ENCODE results near the gene FGF14.

The FGF14 gene

DNA sequence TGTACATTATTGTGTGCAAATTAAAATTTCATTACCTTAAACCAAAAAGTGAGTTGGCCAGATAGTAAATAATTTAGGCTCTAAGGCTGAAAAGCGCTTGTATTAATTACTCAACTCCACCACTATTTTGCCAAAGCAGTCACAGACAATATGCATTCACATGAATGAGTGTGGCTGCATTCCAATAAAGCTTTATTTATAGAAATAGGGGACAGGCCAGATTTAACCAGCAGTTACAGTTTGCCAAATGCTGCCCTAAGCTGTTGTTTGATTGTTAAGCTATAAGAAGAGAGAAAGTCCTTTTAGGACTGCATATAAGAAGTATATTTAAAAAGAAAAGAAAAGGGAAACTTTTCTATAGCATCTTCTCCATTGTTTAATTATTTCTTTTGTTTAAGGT, 606.8 kb downstream of the FGF14 start:
- Mint-ChIP-seq H3K27ac (no peak overlapping the region), H3K4me3 (no peak overlapping the region), H3K9me3 (no peaks in the 10 kb centered on the region), H3K27me3 (ENCODE audit: low read depth, poor library complexity) (peaks cover 6% of the 10 kb centered on the region), H3K4me1 (no peaks in the 10 kb centered on the region), H3K36me3 (ENCODE audit: low read depth) (no peaks in the 10 kb centered on the region)
- DNase-seq, result no peak
- TF ChIP-seq, protein P1, sequence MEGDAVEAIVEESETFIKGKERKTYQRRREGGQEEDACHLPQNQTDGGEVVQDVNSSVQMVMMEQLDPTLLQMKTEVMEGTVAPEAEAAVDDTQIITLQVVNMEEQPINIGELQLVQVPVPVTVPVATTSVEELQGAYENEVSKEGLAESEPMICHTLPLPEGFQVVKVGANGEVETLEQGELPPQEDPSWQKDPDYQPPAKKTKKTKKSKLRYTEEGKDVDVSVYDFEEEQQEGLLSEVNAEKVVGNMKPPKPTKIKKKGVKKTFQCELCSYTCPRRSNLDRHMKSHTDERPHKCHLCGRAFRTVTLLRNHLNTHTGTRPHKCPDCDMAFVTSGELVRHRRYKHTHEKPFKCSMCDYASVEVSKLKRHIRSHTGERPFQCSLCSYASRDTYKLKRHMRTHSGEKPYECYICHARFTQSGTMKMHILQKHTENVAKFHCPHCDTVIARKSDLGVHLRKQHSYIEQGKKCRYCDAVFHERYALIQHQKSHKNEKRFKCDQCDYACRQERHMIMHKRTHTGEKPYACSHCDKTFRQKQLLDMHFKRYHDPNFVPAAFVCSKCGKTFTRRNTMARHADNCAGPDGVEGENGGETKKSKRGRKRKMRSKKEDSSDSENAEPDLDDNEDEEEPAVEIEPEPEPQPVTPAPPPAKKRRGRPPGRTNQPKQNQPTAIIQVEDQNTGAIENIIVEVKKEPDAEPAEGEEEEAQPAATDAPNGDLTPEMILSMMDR (IDR thresholded peaks at IDR 0.05), result no peak

- no peaks in the 10 kb centered on the region for H3K36me3 Mint-ChIP-seq (ENCODE audit: low read depth)
Observed at GRCh38 chr13:101792189-101792588, 609.7 kb downstream of the FGF14 start.

DNA sequence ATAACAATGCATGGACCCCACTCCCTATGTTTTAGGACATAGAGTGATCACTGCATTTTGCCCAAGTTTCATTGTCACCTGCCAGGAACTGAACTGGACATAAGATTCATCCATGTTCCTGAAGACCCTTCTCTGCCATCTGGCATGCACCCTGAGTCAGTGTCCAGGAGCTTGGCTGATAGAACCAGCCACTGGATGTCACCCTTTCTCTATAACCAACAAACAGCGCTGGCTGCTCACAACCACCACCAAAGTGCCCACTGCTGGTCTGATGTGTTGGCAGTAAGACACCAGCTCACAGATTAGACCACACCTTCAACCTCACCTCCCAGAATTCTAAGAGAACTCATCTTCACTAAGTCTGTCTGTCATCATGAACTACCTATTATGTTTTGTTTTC, 616.0 kb downstream of the FGF14 start:
- TF ChIP-seq, protein P1 (IDR thresholded peaks at IDR 0.05), result peak; percentile 14
- no peaks in the 10 kb centered on the region for H3K36me3 Mint-ChIP-seq (ENCODE audit: low read depth)
- H3K4me3 Mint-ChIP-seq, result no peak overlapping the region
- H3K27me3 Mint-ChIP-seq (ENCODE audit: low read depth, poor library complexity), result peaks cover 40% of the 10 kb centered on the region
- DNase-seq, result peak; percentile 14
- H3K4me1 Mint-ChIP-seq, result no peaks in the 10 kb centered on the region
- H3K27ac Mint-ChIP-seq, result no peak overlapping the region
- H3K9me3 Mint-ChIP-seq, result no peaks in the 10 kb centered on the region

More at GRCh38 chr13:101792189-101792588, 609.7 kb downstream of the FGF14 start:
- TF ChIP-seq, protein P1 (IDR thresholded peaks at IDR 0.05), result no peak
- Mint-ChIP-seq H3K4me3 (no peak overlapping the region), H3K4me1 (no peaks in the 10 kb centered on the region), H3K9me3 (no peaks in the 10 kb centered on the region), H3K27me3 (ENCODE audit: low read depth, poor library complexity) (peaks cover 23% of the 10 kb centered on the region), H3K27ac (no peak overlapping the region)
- no peak for DNase-seq

DNA sequence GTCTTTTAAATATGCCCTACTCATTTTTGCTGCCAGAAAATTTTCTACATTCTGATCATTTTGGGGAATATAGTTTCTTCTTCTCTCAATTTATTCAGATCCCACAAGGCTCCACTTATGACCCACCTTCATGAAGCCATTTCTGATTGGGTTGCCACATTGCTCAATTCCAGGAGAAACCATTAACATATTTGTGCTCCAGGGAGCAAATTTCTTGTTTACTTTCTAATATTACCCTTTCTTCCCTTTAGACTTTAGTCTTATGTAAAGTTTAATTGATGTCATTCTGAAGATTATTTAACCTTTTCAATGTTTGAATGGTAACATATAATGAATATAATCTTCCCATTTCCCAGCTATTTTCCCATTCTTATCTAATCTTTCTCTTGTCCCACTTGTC, 617.5 kb downstream of the FGF14 start:
- Mint-ChIP-seq H3K4me1 (no peaks in the 10 kb centered on the region), H3K27me3 (ENCODE audit: low read depth, poor library complexity) (peaks cover 40% of the 10 kb centered on the region), H3K9me3 (no peaks in the 10 kb centered on the region), H3K27ac (no peak overlapping the region), H3K36me3 (ENCODE audit: low read depth) (no peaks in the 10 kb centered on the region), H3K4me3 (no peak overlapping the region)
- TF ChIP-seq, protein P1 (IDR thresholded peaks at IDR 0.05), result no peak
- DNase-seq, result no peak

GRCh38 chr13:101783554-101783953, 618.3 kb downstream of the FGF14 start:
- Mint-ChIP-seq H3K4me1 (no peaks in the 10 kb centered on the region), H3K36me3 (ENCODE audit: low read depth) (no peaks in the 10 kb centered on the region), H3K4me3 (no peak overlapping the region), H3K27me3 (ENCODE audit: low read depth, poor library complexity) (peaks cover 42% of the 10 kb centered on the region), H3K27ac (no peak overlapping the region), H3K9me3 (no peaks in the 10 kb centered on the region)
- no peak for DNase-seq
- TF ChIP-seq, protein P1 (IDR thresholded peaks at IDR 0.05), result no peak

DNA sequence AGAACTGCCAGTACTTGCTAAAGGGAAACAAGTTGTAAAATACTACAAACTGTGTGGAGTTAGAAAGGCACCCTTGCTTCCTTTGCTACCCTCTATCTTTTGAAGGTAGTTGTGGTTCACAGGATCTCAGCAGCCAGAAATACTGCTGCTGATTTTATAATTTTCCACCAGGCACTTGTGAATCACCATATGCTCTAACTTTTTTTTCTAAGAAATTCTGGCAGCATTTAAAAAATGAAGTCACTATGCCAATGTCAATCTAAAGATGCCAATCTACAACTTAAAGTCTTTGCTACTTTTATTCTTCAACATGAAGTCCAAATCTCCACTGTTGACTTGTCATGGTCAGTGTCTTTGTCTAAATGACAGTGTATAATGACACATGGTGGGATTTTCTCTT, 621.6 kb downstream of the FGF14 start:
- Mint-ChIP-seq H3K4me1 (no peaks in the 10 kb centered on the region), H3K9me3 (no peaks in the 10 kb centered on the region), H3K4me3 (no peak overlapping the region), H3K27me3 (ENCODE audit: low read depth, poor library complexity) (peaks cover 12% of the 10 kb centered on the region), H3K27ac (no peak overlapping the region), H3K36me3 (ENCODE audit: low read depth) (no peaks in the 10 kb centered on the region)
- TF ChIP-seq, protein P1 (IDR thresholded peaks at IDR 0.05), result no peak
- DNase-seq, result no peak
